Measurements from ENCODE around the gene ADARB1.

ADARB1 gene

GRCh38 chr21:45163413-45164123 is 89.2 kb downstream of the ADARB1 start:
- DNase-seq (ENCODE audit: low read depth in 2 of 2, low spot score in 1 of 2) = no peak

- DNase-seq (ENCODE audit: low read depth in 2 of 2, low spot score in 1 of 2) = no peak
Observed at GRCh38 chr21:45164124-45164511, 89.7 kb downstream of the ADARB1 start.

DNA sequence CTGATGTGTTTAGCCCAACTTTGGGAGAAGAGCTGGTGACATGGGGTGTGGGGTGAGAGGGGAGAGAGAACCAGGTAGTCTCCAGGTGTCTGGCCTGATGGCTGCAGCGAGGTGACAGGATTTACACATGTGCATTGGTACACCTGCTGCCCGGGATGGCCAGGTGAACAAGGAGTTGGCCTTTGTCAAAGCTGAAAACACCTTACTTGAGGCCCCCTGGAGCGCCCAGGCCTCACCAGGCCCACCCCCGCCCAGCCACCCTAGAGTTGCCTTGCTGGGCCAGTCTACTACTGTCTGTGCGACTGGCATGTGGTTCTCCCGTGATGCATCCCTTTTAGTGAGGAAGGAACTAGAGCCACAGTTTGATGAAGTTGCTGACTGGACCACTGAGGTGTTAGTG is 90.5 kb downstream of the ADARB1 start:
- no peak for DNase-seq (ENCODE audit: low read depth in 2 of 2, low spot score in 1 of 2)

GRCh38 chr21:45166931-45167330 is 92.6 kb downstream of the ADARB1 start:
- DNase-seq (ENCODE audit: low read depth in 2 of 2, low spot score in 1 of 2) = no peak

GRCh38 chr21:45167796-45168222 is 93.4 kb downstream of the ADARB1 start:
- DNase-seq (ENCODE audit: low read depth in 2 of 2, low spot score in 1 of 2) = no peak

- no peak for DNase-seq (ENCODE audit: low read depth in 2 of 2, low spot score in 1 of 2)
Observed at GRCh38 chr21:45168522-45168921, 94.1 kb downstream of the ADARB1 start.

- DNase-seq (ENCODE audit: low read depth in 2 of 2, low spot score in 1 of 2) = no peak
Observed at GRCh38 chr21:45169001-45169400, 94.6 kb downstream of the ADARB1 start.

GRCh38 chr21:45169682-45170081 is 95.3 kb downstream of the ADARB1 start:
- DNase-seq (ENCODE audit: low read depth in 2 of 2, low spot score in 1 of 2) = no peak

DNA sequence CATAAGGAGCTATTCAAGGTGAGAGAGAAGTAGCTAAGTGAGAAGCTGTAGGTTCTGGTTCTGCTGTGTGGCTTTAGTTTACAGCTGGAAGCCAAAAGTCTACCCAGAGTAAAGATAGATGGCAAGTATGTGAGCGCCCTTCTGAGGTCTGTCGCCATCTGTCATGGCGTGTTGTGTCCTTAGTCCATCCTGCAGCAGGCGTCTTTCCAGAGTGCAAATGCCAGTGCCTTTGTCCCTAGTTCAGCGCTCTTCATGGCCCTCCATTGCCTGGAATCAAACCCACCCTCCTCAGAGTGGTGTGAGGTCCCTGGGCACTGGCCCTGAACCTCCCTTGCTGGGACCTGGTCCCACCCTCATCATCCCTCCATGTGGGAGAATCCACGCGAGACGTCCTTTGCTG is 96.6 kb downstream of the ADARB1 start:
- DNase-seq (ENCODE audit: low read depth in 2 of 2, low spot score in 1 of 2) = no peak

- no peak for DNase-seq (ENCODE audit: low read depth in 2 of 2, low spot score in 1 of 2)
Observed at GRCh38 chr21:45172420-45172819, 98.0 kb downstream of the ADARB1 start.

DNA sequence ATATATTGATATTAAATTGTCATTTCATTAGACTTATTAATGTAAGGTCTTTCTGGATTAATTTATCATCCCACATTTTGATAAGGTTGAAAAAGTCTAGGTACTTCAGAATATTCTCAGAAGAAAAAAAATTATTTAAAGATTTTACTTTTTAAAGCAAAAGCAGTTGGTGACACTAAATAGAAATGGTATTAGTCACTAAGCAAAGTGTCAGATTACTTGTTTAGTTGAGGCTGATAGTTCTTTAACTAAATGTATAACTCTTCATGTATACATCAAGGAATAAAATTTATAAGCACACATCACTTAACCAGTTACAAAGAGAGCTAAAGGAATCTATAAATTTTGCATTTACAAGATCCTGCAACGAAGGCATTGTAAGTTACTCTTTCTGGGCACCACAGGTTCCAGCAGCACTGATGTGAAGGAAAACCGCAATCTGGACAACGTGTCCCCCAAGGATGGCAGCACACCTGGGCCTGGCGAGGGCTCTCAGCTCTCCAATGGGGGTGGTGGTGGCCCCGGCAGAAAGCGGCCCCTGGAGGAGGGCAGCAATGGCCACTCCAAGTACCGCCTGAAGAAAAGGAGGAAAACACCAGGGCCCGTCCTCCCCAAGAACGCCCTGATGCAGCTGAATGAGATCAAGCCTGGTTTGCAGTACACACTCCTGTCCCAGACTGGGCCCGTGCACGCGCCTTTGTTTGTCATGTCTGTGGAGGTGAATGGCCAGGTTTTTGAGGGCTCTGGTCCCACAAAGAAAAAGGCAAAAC is 101.1 kb downstream of the ADARB1 start:
- no peak for DNase-seq (ENCODE audit: low read depth in 2 of 2, low spot score in 1 of 2)

- no peak for DNase-seq (ENCODE audit: low read depth in 2 of 2, low spot score in 1 of 2)
Observed at GRCh38 chr21:45176141-45176540, 101.8 kb downstream of the ADARB1 start.

DNA sequence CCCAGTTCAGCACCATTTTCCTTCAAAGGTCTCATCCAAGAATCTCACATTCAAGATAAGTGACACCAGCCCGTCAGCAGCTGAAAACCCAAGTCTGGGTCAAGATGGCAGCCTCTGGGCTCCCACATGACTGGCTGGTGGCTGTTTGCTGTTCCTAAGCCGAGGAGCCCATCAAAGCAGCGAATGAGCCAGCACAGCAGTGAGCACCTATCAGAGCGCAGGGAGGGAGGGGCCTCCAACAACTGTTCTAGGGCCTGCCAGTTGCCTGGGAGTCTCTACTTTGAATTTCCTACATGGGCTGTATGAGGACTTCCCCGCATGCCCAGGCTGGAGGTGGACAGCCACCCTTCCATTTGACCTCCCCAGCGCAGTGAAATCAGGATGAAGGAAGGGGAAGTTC is 102.7 kb downstream of the ADARB1 start:
- DNase-seq (ENCODE audit: low read depth in 2 of 2, low spot score in 1 of 2) = no peak

GRCh38 chr21:45178070-45178608 is 103.8 kb downstream of the ADARB1 start:
- DNase-seq (ENCODE audit: low read depth in 2 of 2, low spot score in 1 of 2) = no peak

DNA sequence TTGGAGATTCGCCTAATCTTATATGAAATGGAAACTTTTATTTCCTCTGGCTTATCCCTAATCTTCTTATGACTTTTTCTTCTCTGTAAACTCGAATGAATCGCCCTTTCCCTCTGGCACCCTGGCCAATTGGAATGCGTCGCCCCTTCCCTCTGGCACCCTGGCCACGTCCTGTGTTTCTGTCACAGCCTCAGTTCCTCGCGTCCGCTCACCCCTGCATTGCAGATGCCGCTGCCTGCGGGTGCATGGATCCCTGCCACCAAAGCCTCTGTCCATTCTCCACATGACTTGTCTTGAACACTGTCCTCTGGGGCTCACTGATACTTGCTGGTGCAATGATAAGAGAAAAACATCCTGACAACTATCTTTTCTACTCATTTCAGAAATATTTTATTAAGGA is 104.6 kb downstream of the ADARB1 start:
- DNase-seq (ENCODE audit: low read depth in 2 of 2, low spot score in 1 of 2) = no peak

- no peak for DNase-seq (ENCODE audit: low read depth in 2 of 2, low spot score in 1 of 2)
Observed at GRCh38 chr21:45179568-45180245, 105.3 kb downstream of the ADARB1 start.

DNA sequence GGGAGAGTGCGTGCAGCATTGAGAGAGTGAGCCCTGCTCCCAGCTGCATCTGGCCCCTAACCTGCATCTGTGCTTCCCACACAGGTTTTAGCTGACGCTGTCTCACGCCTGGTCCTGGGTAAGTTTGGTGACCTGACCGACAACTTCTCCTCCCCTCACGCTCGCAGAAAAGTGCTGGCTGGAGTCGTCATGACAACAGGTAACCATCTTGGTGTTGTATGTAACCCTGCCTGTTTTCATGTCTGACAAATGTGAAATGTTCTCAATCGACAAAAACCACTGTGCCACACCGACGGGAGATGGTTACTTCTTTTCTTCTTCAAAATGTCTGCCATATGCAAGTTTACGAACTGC is 105.8 kb downstream of the ADARB1 start:
- no peak for DNase-seq (ENCODE audit: low read depth in 2 of 2, low spot score in 1 of 2)

- DNase-seq (ENCODE audit: low read depth in 2 of 2, low spot score in 1 of 2) = no peak
Observed at GRCh38 chr21:45182958-45183357, 108.6 kb downstream of the ADARB1 start.

DNA sequence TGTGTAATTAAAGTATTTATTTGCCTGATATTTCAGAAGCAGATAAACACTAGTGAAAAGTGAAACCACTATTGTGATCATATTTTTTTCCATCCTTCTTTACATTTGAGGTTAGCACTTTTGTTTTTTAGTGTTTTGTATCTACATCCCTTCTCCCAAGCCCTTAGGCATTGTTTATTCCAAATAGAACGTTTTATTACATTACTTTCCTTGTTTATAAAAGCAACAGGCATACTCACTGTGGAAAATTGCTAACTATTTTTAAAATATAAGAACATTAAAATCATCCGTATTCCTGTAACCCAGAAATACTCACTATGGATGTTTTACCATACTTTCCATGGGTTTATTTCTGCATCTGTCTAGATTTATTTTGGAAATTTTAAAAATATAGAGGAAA is 109.5 kb downstream of the ADARB1 start:
- no peak for DNase-seq (ENCODE audit: low read depth in 2 of 2, low spot score in 1 of 2)

GRCh38 chr21:45184869-45185268 is 110.5 kb downstream of the ADARB1 start:
- no peak for DNase-seq (ENCODE audit: low read depth in 2 of 2, low spot score in 1 of 2)

GRCh38 chr21:45186709-45187108 is 112.3 kb downstream of the ADARB1 start:
- no peak for DNase-seq (ENCODE audit: low read depth in 2 of 2, low spot score in 1 of 2)

DNA sequence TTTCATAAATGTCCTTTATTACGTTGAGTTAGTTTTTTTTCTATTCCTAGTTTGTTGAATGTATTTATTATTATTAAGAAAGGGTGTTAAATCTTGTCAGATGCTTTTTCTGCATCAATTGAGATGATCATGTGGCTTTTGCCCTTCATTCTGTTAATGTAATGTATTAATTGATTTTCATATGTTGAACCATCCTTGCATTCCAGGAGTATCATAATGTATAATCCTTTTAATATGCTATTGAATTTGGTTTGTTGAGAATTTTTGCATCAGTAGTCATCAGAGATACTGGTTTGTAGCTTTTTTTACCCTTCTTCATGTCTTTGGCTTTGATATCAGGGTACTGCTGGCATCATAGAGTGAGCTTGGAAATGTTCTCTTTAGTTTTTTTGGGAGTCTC is 113.3 kb downstream of the ADARB1 start:
- no peak for DNase-seq (ENCODE audit: low read depth in 2 of 2, low spot score in 1 of 2)

Measured in stimulated activated CD8-positive, alpha-beta memory T cell treated with anti-CD3 and anti-CD28 coated beads, Interleukin-4, amount 100 ng/mL, for 4 hours (primary cell).